Smooth muscle cell (in vitro differentiated cells): ENCODE data around the gene CNTN5. TPM values are rescaled to one million over a fixed set of nuclear protein-coding genes. Genes with fewer than 3 reads are reported as not detected.

ENCODE experiments used
- DNase-seq: peaks from one replicate; lab custom pipeline; 2025; ENCODE audit not compliant: unreplicated experiment; lab: John Stamatoyannopoulos, UW
- H2AFZ ChIP-seq: fragments of 200-600 bp; sonication (generic); 2 replicates; pipeline ENCODE4 v1.6.0; 2016; ENCODE audit warnings: antibody characterized with exemption, low read depth, mild to moderate bottlenecking
- H3F3A ChIP-seq: fragments of 200-600 bp; sonication (generic); 2 replicates; pipeline ENCODE4 v1.6.0; 2017; ENCODE audit warnings: antibody characterized with exemption, low read depth
- H3K27ac ChIP-seq: fragments of 200-600 bp; sonication (generic); 2 replicates; pipeline ENCODE4 v1.5.1; 2016; ENCODE audit warnings: low read depth, mild to moderate bottlenecking
- H3K27me3 ChIP-seq: fragments of 200-600 bp; sonication (generic); 2 replicates; pipeline ENCODE4 v1.6.1; 2016; ENCODE audit warnings: low read depth, mild to moderate bottlenecking
- H3K36me3 ChIP-seq: fragments of 200-600 bp; sonication (generic); 2 replicates; pipeline ENCODE4 v1.5.1; 2016; ENCODE audit warnings: low read depth
- H3K4me1 ChIP-seq: fragments of 200-600 bp; sonication (generic); 2 replicates; pipeline ENCODE4 v1.5.1; 2016; ENCODE audit warnings: low read depth
- H3K4me2 ChIP-seq: fragments of 200-600 bp; sonication (generic); 2 replicates; pipeline ENCODE4 v1.6.0; 2016; ENCODE audit warnings: mild to moderate bottlenecking
- H3K4me3 ChIP-seq: fragments of 200-600 bp; sonication (generic); 2 replicates; pipeline ENCODE4 v1.5.1; 2016; ENCODE audit warnings: mild to moderate bottlenecking
- H3K79me2 ChIP-seq: fragments of 200-600 bp; sonication (generic); 2 replicates; pipeline ENCODE4 v1.6.0; 2016; ENCODE audit warnings: low read depth, mild to moderate bottlenecking
- H3K9ac ChIP-seq: fragments of 200-600 bp; sonication (generic); 2 replicates; pipeline ENCODE4 v1.6.0; 2016; ENCODE audit warnings: low read depth
- H3K9me3 ChIP-seq: fragments of 200-600 bp; sonication (generic); replicated peaks from 2 replicates; pipeline ENCODE4 v1.5.1; 2016; ENCODE audit warnings: low read depth
- H4K20me1 ChIP-seq: fragments of 200-600 bp; sonication (generic); 2 replicates; pipeline ENCODE4 v1.6.0; 2016; ENCODE audit warnings: low read depth
- WGBS: methylation state at CpG from one replicate; pipeline ENCODE4 v1.1.7; 2016; ENCODE audit warnings: low lambda C conversion rate; 5-methylcytosine and 5-hydroxymethylcytosine counted together
- polyA plus RNA-seq: library from polyadenylated mRNA; unstranded; fragments of >200 nt; fragmentation: Nextera tagmentation; extraction: Ambion mirVana; gene quantifications from 2 replicates; pipeline ENCODE4 v1.2.1, GENCODE V29; 2016
- total RNA-seq: library from RNA; depleted of rRNA; stranded (reverse); fragments of >200 nt; gene quantifications from 2 replicates; pipeline ENCODE4 v1.2.3, GENCODE V29; 2014
- TF ChIP-seq, protein P1 (sequence below): fragments of 200-600 bp; sonication (generic); IDR thresholded peaks from 2 replicates; pipeline ENCODE4 v1.5.1; 2017; ENCODE audit warnings: borderline replicate concordance, mild to moderate bottlenecking, antibody characterized with exemption; ENCODE audit not compliant: insufficient read depth, poor library complexity, severe bottlenecking

Gene CNTN5
- total and polyA plus RNA-seq, 2 experiments from 2014 or later: 0.97 to 3.1 TPM

DNA sequence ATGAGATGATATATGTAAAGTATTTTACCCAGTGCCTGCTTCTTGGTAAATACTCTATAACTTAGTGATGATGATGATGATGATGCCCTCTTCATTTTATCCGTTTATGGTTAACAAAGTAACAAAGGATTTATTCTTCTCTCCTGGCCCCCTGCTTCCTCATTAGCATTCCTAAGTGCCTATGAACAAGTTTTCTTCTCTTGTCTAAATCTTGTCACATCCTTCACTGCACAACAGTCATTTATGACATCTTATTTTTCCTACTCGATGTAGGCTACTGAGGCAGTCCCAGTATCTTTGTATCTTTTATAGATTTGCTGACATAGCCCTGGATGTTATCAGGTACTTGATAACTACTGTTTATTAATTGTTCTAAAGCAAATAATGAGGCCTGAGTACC lies 911.9 kb downstream of the CNTN5 start:
- 85% methylated on average over 2 of the region's 2 CpGs for WGBS
- H3F3A ChIP-seq: no peaks in the 10 kb centered on the region
- DNase-seq: no peak
- H3K9ac ChIP-seq: no peak overlapping the region
- H2AFZ ChIP-seq: no peak overlapping the region
- no peaks in the 10 kb centered on the region for H3K79me2 ChIP-seq
- H3K9me3 ChIP-seq: no peaks in the 10 kb centered on the region
- no peaks in the 10 kb centered on the region for H3K27me3 ChIP-seq
- H4K20me1 ChIP-seq: no peaks in the 10 kb centered on the region
- TF ChIP-seq, protein P1, sequence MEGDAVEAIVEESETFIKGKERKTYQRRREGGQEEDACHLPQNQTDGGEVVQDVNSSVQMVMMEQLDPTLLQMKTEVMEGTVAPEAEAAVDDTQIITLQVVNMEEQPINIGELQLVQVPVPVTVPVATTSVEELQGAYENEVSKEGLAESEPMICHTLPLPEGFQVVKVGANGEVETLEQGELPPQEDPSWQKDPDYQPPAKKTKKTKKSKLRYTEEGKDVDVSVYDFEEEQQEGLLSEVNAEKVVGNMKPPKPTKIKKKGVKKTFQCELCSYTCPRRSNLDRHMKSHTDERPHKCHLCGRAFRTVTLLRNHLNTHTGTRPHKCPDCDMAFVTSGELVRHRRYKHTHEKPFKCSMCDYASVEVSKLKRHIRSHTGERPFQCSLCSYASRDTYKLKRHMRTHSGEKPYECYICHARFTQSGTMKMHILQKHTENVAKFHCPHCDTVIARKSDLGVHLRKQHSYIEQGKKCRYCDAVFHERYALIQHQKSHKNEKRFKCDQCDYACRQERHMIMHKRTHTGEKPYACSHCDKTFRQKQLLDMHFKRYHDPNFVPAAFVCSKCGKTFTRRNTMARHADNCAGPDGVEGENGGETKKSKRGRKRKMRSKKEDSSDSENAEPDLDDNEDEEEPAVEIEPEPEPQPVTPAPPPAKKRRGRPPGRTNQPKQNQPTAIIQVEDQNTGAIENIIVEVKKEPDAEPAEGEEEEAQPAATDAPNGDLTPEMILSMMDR: no peak
- H3K4me3 ChIP-seq: no peak overlapping the region
- no peak overlapping the region for H3K4me2 ChIP-seq
- peaks cover 4% of the 10 kb centered on the region for H3K4me1 ChIP-seq
- H3K27ac ChIP-seq: no peak overlapping the region
- H3K36me3 ChIP-seq: no peaks in the 10 kb centered on the region

DNA sequence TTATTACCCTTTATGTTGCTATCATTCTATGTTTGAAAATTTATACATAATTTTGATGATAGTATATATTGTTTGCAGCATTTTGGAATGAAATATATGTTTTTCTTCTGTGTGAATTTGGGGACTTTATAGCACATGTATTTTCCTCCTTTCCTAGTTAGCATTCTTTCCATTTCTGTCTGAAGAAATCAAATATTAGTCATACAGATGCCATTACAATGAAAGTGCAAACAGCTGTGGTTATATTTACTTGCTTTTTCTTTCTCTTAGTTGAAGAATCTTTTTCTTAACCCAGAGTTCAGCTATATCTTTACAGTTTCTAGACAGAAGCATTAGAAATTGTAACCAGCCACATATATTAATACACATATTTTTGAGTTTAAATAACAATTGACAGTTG lies 913.3 kb downstream of the CNTN5 start:
- H3K27me3 ChIP-seq: no peaks in the 10 kb centered on the region
- no peak for DNase-seq
- H3K4me3 ChIP-seq: no peak overlapping the region
- H3F3A ChIP-seq: no peaks in the 10 kb centered on the region
- TF ChIP-seq, protein P1: no peak
- no peaks in the 10 kb centered on the region for H3K9me3 ChIP-seq
- peaks cover 4% of the 10 kb centered on the region for H3K4me1 ChIP-seq
- H3K36me3 ChIP-seq: no peaks in the 10 kb centered on the region
- no peak overlapping the region for H3K9ac ChIP-seq
- peak overlapping the region; percentile 20 for H3K4me2 ChIP-seq
- no peak overlapping the region for H2AFZ ChIP-seq
- no peak overlapping the region for H3K27ac ChIP-seq
- H4K20me1 ChIP-seq: no peaks in the 10 kb centered on the region
- no peaks in the 10 kb centered on the region for H3K79me2 ChIP-seq

DNA sequence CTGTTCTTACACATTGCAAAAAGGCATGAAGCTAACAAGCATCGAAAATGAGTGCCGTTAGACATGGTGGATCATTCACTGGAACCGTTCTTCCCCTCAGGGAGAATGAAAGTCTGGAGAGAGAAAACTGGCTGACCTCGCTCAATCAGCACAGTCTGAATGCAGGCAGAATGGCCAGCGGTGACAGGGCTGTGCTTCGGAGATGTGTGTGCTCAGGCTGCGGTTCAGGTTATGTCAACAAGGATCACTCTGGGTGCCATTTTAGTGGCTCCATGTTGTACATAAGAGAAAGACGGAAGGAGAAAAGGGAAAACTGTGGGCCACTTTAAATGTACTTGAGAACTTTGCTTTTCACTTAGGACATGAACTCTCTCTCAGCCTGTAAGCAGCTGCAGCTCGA lies 916.6 kb downstream of the CNTN5 start:
- TF ChIP-seq, protein P1: no peak
- H3K4me2 ChIP-seq: no peak overlapping the region
- no peak overlapping the region for H2AFZ ChIP-seq
- no peak for DNase-seq
- no peaks in the 10 kb centered on the region for H3K27me3 ChIP-seq
- no peaks in the 10 kb centered on the region for H3K79me2 ChIP-seq
- no peak overlapping the region for H3K4me3 ChIP-seq
- H3K36me3 ChIP-seq: no peaks in the 10 kb centered on the region
- no peaks in the 10 kb centered on the region for H3K9me3 ChIP-seq
- H3K9ac ChIP-seq: no peak overlapping the region
- no peak overlapping the region for H3K27ac ChIP-seq
- H3K4me1 ChIP-seq: peaks cover 4% of the 10 kb centered on the region
- no peaks in the 10 kb centered on the region for H4K20me1 ChIP-seq
- WGBS: 95% methylated on average over 9 of the region's 9 CpGs
- no peaks in the 10 kb centered on the region for H3F3A ChIP-seq

DNA sequence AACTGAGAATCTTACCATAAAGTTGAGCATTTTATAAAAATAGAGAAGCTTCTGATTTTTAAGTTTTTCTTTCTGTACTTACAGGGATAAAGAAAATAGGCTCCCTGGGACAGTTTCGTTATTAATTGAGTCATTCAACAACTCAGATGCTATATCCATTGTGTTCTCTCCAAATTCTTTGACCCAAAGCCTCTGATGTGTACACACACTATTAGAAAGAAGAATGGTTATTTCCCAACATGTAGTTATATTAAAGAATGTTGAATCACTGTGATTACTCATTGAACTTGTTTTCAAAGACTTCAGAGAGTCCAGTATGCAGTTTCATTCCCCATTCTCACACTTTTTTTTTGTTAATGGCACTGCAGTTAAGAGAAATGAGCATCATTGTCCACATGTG lies 932.1 kb downstream of the CNTN5 start:
- Histone ChIP-seq H3K79me2 (no peaks in the 10 kb centered on the region), H3K27ac (no peak overlapping the region), H3K9me3 (no peaks in the 10 kb centered on the region), H4K20me1 (no peaks in the 10 kb centered on the region), H3K27me3 (no peaks in the 10 kb centered on the region), H3K36me3 (no peaks in the 10 kb centered on the region), H3K4me3 (no peak overlapping the region), H2AFZ (no peak overlapping the region), H3K4me2 (no peak overlapping the region), H3K9ac (no peak overlapping the region), H3K4me1 (no peaks in the 10 kb centered on the region), H3F3A (no peaks in the 10 kb centered on the region)
- DNase-seq: no peak
- TF ChIP-seq, protein P1: no peak
- 83% methylated on average over 1 of the region's 1 CpG for WGBS
